HEK293T (cell line): Measurements from ENCODE around the gene TRIM33.

ENCODE experiments used
- BHLHE40 ChIP-seq: fragments of 450-650 bp; IDR thresholded peaks from 2 replicates; pipeline ENCODE4 v1.6.1; 2016; ENCODE audit warnings: mild to moderate bottlenecking, moderate library complexity, borderline replicate concordance
- ELF4 ChIP-seq: fragments of 450-650 bp; IDR thresholded peaks from 2 replicates; pipeline ENCODE4 v1.6.1; 2017; ENCODE audit warnings: antibody characterized with exemption
- FOXA1 ChIP-seq: fragments of 450-650 bp; IDR thresholded peaks from 2 replicates; pipeline ENCODE4 v1.6.1; 2016; ENCODE audit warnings: mild to moderate bottlenecking
- FOXK2 ChIP-seq: fragments of 450-650 bp; IDR thresholded peaks from 2 replicates; pipeline ENCODE4 v1.6.1; 2016; ENCODE audit warnings: mild to moderate bottlenecking
- FOXM1 ChIP-seq: fragments of 450-650 bp; IDR thresholded peaks from 2 replicates; pipeline ENCODE4 v1.6.1; 2017; ENCODE audit warnings: mild to moderate bottlenecking, borderline replicate concordance
- HDGF ChIP-seq: fragments of 450-650 bp; IDR thresholded peaks from 2 replicates; pipeline ENCODE4 v1.6.1; 2017; ENCODE audit warnings: antibody characterized with exemption, borderline replicate concordance
- LEF1 ChIP-seq: fragments of 450-650 bp; IDR thresholded peaks from 2 replicates; pipeline ENCODE4 v1.6.1; 2017; ENCODE audit warnings: mild to moderate bottlenecking, borderline replicate concordance
- SP1 ChIP-seq: fragments of 450-650 bp; IDR thresholded peaks from 2 replicates; pipeline ENCODE4 v1.6.1; 2017

DNA sequence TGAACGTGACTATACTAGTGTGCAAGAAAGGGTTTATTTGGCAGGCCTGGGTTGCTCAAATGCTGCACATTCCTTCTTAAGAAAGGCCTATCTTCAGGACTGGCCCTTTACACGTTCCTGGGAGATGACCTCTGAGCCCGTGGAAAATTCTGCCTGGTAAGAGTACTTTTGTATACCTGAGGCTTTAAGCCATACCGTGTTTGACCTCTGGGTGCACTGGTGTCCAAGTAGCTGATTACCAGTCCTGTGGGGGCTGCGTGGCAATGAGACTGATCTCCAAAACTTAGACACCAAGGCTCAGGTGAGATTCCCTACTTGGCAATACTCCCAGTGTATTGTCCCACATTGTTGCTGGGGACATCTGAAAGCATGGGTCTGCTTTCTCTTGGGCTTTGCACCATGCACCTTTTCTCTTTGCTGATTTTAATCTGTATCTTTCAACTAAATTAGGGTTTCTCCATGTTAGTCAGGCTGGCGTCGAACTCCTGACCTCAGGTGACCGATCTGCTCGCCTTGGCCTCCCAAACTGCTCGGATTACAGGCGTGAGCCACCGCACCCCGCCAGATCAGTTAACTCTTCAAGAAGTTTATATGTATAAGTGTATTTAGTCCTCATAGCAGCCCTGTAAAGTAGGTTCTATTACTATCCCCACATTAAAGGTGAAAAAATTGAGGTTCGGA lies 44.5 kb downstream of the TRIM33 start:
- no peak for TF ChIP-seq FOXA1
- no peak for TF ChIP-seq ELF4
- no peak for TF ChIP-seq FOXM1
- TF ChIP-seq FOXK2, result no peak
- TF ChIP-seq SP1, result no peak
- TF ChIP-seq BHLHE40, result no peak
- no peak for TF ChIP-seq HDGF
- TF ChIP-seq LEF1, result no peak
